HG03520 (cell line): Measurements from ENCODE around the gene NCF4.

ENCODE experiments used
- ATAC-seq: cut with Tn5 transposase; IDR thresholded peaks from one replicate; pipeline ENCODE4 v1.9.1; 2021; ENCODE audit warnings: mild to moderate bottlenecking, moderate library complexity; ENCODE audit not compliant: unreplicated experiment

The NCF4 gene

DNA sequence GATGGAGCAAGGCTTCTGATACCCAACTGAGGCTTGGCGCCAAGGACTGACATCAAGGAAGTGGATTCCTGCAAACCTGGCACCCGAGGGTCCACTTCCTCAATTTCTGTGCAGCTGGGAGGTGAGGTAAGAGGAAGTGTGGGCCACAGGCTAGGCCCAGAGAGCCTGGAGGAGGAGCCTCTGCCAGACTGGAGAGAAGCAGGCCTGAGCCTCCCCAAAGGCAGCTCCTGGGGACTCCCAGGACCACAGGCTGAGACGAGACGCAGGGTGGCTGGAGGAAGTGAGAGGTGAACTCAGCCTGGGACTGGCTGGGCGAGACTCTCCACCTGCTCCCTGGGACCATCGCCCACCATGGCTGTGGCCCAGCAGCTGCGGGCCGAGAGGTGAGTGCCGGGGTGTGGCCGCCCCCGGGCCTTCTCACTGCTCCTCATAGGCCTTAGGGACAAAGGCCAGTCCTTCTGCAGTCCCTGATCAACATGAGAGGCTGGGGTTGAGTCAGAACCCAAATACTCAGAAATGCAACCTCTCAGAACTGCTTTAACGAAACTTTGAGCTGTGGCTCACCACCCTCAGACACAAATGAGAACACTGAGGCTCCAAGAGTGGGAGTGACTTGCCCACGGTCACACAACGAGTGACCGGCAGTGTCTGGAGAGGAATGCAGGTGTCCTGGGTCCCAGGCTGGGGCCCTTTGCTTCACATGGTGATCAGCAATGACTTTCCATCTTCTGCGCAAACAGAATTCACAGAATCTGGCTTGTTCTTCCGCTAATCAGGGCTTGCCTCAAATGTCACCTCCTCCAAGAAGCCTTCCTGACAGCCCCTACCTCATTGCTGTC is at the start of gene NCF4:
NCF4 (plus strand) TSS at position 186 of the 839 bp plus-strand sequence; CDS start at position 352, 166 bp downstream.
- ATAC-seq = peak; percentile 50

DNA sequence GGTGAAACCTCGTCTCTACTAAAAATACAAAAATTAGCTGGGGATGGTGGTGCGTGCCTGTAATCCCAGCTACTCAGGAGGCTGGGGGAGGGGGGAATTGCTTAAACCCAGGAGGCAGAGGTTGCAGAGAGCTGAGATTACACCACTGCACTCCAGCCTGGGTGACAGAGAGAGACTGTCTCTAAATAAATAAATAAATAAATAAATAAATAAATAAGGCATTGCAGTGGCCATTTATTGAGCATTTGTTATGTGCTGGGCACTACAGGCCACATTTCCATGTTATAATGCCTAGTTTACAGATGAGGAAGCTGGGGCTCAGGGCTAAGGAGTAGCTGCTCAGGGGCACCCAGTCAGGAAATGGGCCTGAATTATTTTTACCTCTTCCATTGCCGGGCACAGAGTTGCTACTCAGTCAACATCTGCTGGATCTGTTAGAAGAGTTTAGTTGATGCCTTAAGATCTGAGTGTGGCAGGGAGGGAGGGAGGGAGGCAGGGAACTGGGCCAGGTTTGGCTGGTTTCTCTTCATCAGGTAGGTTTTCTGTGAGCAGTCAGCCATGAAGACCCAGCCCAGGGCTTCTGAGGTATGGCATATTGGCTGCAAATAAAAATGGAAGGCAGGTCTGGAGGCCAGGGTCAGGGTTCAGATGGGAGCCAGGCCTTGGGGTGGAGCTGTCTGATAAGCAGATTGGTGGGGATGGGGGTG is 49.6 kb upstream of the NCF4 start:
- ATAC-seq = no peak

DNA sequence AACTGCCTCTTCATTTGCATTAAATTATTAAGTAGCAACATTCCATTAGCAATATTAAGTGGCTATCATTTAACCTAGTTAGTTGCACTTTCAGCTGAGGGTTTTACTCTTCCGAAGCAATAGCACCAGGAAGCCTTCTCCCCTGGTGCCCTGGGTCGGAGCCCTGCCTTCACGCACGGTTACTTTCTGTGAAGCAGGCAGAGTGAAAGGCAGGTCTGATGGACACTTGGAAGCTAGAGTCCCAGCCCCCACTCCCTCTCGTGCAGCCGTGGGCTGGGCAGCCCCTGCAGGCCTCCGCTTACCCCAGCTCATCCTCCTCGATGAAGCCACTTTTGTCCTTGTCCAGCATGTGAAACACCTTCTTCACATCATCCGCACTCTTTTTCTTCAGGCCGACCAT is 46.0 kb upstream of the NCF4 start:
- no peak for ATAC-seq

DNA sequence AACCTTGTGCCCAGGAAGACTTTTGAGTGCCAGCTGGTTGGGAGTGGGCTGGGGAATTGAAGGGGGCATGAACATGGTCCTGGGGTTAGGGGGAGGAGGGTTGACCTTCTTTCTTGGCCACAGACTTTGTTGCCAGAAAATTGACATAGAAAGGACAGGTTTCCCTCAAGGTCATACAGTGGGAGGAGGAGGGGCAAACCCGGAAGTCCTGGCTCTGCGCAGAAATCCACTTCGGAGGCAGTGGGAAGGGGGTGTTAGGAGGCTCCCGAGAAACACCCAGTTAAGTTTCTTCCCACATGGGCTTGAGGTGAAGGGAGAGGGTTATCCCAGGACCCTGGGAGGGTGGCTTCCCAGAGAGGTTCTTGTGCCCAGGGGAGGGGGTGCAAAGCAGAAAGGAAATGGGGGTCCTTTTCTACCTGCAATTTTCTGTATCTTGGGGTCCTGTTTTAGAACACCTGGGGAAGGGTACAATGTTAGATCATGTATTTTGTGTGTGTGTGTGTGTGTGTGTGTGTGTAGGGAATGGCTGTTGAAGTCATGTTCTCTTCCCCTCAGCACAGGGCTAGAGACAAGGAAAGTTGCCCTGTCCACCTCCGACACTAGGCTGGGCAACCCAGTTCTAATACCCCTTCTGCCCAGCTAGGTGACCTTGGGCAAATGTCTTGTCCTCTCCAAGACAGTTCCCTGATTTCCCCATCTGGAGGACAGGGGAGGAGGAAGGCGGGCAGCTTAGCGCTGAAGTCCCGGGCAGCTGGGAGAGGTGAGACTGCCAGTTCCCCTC is 45.1 kb upstream of the NCF4 start:
- no peak for ATAC-seq

DNA sequence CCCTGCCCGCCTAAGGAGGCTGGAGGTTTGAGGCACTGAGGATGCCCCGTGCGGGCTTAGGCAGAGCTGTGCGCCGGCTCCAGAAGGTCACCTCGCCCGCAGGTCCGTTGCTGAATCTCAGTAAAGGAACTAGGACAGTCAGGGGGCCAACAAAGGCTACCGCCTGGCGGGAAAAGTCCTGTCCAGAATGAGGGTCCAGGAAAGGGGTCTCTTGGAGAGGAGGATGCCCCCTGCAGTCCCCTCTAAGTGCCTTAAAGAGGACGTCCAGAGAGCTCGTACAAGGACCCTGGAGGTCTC is 44.5 kb upstream of the NCF4 start:
- ATAC-seq = no peak

DNA sequence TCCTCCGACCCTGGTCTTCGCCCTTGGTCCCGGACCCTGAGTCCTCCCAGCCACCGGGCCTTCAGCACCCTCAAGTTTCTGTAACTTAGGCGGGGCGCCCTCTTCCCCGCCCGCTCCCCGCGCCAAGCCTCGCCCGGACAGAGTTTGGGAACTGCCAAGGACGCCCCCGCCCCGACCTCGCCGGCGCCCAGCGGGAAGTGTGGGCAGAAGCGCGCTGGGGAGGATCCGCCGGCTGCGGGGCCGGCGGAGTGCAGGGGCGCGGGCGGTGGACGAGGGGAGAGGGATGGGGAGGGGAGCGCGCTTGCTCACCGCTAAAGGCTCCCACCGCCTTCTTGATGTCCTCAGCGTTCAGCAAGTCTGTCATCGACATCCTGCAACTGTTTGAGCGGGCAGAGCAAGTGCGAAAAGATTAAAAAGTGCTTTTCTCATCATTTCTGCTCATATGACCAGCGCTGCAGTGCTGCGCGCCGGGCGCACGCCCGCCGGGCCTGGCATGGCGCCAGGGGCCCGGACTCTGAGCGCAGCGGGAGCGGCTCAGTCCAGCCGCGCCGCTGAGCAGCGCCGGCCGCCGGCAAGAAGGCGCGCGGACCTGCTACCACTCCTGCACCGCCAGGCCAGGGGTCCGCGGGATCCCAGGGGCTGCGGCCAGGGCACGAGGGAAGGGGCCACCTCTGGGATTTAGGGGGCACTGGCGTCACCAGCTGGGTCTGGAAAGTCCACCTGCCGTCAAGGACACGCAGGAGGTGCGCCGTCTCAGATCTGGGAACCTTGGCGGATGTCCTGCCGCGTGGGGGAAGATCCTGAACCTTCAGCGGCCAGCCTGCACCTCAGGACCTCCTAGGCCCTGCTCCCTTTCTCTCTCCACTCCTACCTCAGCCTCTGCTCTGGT is 43.9 kb upstream of the NCF4 start, which contains the start of gene PVALB:
PVALB (minus strand) TSS at position 400 of the 889 bp plus-strand sequence; CDS start at position 370, 30 bp downstream.
- no peak for ATAC-seq

DNA sequence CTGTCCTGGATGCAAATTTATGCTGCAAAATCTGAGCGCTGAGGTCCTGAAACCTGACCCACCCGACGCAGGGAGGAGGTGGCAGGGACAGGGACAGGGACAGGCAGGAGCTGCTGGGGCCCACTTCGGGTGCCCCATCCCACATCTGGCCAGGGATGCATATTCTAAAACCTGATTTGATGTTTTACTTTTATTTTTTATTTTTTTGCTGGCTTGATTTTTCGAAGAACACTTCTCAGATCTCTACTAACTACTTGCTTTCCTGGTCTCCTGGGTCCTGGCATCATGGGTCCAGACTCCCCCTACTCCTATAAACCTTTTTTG is 43.3 kb upstream of the NCF4 start:
- no peak for ATAC-seq

DNA sequence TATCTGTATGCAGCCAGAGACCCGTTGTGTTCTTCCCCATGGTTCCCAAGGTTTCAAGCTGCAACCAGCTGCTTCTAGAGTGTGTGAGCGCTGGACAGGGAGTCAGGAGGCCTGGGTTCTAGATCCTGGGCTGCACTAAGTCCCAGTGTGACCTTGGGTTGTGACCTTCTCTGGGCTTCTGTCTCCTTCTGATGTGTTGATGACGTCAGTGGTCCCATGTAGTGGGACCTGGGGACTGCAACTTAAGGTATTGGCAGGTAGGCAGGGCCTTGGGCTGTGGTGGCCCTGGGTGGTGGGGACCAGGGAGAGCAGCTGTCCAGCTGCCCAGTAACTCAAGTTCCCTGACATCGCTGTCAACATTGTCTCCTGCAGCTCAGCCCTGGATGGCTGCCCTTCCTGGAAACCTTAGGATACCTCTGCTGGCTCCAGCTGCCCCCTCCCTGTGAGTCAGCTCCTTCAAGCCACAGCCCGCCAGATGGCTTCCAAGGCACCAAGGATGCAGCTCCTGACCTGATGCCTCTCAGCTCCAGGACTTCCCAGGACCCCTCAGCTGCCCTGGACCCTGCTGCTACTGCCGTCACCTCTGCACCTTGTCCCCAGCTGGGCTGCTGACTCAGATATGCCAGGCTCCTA is 42.7 kb upstream of the NCF4 start:
- no peak for ATAC-seq

DNA sequence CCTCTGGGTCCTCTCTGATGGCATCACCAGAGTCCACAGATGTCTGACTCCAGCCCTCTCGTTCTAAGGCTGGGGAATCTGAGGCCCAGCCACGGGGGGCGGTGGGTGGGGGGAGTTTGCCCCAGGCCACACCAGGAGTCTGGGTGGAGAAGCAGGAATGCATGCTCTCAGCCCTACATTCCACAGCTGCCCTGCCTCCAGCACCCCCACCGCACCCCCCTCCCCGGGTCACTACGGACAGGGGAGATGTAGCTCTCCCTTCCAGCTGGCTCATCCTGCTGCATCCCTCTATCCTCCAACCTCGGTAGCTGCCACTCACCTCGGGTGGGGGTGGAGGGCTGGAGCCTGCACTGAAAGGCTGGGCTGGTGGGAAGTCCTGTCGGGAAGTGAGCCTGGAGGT is 41.7 kb upstream of the NCF4 start:
- no peak for ATAC-seq

DNA sequence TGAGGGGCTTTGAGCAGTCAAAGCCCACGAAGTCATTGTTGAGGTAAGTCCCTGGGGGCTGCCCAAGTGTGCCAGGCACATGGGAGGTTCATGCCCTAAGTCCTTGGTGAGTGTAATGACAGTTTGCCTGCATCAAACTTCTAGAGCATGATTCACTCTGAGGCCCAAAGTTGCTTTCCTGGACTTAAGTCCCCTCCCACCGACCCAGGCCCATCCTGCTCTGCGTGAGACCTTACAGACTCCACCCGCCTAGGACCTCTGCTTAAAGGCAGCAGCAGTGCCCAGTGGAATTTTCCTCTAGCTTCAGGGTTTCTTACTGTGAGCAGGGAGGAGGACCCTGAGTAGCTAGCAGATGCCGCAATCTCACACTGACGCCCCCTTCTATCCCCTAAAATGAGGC is 38.2 kb upstream of the NCF4 start:
- no peak for ATAC-seq

DNA sequence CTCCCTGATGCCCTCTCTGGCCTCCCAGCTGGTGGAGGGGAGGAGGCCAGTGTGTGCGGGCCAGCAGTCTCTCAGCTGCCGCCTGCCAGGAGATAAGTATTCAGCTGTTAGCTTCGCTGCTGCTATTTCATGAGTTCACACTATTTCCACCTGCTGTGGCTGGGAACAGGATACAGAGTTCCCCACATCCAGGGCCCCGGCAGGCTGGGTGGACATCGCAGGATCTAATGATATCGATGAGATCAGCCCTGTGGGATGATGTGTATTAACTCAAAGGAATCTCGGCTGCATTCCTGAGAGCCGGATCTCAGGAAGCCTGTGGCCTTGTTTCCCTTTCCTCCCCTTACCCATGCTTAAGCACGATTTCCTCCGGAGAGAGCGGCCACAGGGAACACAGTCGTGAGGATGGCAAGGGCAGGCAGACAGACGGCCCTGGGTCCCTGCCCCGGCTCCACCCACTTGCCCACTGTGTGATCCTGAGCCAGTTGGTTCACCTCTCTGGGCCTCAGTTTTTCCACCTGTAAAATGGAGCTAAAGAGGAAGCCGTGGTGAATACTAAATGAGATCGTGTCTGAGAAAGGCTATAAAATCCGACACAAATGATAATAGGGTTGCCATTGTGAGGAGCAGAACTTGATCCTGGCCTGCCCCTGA is 37.5 kb upstream of the NCF4 start:
- no peak for ATAC-seq

DNA sequence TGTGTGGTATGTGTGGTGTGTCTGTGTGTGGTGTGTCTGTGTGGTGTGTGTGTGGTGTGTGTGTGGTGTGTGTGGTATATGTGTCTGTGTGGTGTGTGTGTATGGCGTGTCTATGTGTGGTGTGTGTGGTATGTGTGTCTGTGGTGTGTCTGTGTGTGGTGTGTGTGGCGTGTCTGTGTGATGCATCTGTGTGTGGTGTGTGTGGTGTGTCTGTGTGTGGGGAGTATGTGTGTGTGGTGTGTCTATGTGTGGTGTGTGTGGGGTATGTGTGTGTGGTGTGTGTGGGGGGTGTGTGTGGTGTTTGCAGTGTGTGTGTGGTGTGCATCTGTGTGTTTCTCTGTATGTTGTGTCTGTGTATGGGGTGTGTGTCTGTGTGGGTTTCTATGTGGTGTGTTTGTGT is 36.2 kb upstream of the NCF4 start:
- ATAC-seq = no peak

DNA sequence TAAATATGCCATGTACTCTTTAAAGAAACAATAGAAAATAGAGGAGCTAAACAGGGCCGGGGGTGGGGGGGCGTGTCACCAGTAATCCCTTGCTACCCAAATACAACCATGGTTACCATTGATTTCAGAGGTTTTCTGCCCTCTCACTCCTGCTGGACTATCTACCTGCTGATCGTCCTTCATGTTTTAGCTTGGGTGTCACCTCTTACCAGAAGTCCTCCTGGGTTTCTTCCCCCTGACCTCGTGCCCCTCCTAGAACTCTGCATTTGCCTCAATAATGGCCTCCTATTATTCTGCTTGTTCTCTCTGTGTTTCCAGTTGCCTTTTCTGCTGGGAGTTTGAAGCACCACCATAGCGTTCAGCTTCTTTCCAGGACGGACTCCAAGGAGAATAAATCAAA is 34.5 kb upstream of the NCF4 start:
- ATAC-seq = no peak

DNA sequence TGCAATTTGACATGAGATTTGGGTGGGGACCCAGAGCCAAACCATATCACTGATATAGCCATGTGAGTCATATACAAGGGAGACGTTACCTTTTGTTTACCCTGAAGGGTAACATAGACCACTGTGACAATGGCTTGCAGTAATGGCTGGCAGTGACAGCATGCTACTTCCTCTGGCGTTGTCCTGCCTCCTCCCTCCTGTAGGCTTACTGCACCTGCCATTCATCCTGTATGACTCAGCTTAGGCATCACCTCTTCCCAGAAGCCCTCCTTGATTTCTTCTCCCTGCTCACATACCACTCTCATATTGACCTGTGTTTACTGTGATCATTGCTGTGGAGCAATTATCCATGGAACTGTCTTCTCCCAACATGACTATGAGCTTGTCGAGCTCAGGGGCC is 32.0 kb upstream of the NCF4 start:
- no peak for ATAC-seq

DNA sequence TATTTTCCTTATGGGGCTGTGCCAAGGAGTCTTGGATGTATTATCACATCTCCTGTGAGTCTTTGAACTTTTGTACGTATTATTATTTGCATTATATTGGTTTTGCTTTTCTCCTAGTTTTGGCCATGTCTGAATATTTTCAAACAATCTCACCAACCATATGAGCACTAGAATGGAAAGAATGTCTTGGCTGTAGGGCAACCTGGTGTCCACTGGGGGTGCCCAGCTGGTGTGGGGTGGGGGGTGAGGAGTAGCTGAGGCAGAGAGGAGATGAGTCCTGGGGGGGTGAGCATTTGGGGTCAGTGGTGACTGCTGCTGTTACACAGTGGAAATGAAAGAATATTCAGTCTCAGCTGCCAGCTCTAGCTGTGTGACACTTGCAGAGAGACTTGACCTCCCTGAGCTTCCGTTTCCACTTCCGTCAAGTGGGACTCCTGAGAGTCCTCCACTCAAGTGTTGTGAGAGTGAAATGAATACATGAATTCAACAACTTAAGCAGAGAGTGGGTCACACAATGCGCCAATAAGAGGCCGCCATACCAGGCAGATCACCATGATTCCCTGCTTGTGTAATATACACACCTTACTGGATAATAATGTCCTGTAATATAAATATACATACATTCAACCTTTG is 31.3 kb upstream of the NCF4 start:
- ATAC-seq = no peak

DNA sequence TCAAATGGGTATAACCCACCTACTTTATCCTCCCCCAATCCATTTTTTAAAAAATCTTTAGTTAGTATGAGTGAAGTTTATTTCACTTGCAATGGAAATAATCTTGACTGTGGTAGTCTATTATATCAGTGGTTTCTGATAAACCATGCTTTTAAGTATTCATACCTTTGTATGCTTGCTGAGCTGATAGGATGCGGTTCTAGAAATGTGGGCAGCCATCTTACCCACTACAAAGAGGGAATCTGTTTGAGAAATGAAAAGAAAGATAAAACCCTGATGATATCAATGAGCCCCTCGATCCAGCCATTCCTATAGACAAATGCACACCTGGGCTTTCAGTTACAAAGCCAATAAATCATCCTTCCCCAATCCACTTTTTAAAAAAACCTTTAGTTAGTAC is 30.2 kb upstream of the NCF4 start:
- ATAC-seq = no peak

DNA sequence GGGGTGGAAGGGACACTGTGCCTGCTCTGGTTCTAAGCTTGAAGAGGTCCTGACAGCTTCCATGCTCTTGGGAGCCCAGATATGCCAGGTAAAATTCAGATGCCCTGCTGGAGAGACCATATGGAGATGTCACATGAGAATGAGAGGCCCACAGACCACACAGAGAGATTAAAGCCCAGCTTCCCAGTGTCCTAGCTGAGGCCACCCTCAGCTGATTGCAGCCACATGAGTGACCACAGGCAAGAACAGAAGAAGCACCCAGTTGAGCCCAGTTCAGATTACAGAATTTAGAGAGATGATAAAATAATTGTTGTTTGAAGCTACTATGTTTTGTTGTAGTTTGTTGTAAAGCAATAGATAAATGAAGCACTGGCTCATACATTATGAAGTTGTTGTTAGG is 29.6 kb upstream of the NCF4 start:
- no peak for ATAC-seq

DNA sequence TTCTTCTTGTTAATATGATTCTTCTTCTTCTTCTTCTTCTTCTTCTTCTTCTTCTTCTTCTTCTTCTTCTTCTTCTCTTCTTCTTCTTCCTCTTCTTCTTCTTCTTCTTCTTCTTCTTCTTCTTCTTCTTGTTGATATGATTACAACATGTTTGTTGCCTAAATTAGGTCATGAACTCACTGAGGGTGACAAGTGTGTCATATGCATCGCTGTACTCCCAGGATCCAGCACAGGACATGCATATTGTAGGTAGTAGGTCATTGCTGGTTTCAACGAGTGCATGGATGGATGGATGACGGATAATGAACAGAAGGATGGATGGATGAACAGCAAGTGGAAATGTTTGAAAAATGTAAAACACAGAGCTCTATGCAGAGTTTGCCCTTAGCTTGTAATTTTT is 29.1 kb upstream of the NCF4 start:
- no peak for ATAC-seq

DNA sequence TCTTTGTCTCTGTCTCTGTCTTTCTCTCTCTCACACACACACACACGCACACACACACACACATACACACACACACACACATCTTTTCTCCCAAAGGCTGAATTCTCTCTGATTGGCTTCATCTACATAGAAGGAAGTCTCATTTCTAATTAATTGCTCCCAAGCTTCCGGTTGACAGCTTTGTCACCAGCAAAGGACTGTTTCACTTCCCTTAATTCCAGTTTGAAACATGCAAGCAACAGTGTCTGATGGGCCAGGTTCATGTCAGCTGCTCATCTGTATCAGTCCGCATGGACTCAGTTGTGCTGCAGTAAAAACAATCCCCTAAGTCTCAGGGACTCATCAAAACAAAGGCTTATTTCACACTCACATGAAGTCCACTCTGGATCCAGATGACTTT is 27.7 kb upstream of the NCF4 start:
- no peak for ATAC-seq
